HG03060 (cell line): ENCODE measurements around the gene AQP6.

Source experiments
- ATAC-seq: cut with Tn5 transposase; IDR thresholded peaks from one replicate; pipeline ENCODE4 v1.9.1; 2021; ENCODE audit warnings: low read depth, moderate number of reproducible peaks; ENCODE audit not compliant: unreplicated experiment

AQP6 gene

DNA sequence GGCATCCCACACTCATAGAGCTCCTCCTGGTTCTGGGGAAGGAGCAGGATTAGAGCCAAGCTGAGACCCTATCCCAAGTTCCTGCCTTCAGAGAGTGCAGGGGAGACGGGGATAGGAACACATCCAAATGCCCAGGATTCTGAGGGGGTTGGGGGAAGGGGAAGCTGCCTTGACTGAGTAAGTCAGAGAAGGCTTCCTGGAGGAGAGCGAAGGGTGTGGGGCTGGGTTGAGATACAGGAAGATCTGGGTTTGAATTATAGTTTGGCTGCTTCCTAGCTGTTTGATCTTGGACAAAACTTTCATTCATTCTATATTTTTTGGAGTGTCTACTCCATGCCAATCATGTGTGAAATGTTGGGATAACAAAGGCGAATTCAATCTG is 30.2 kb upstream of the AQP6 start:
- no peak for ATAC-seq

DNA sequence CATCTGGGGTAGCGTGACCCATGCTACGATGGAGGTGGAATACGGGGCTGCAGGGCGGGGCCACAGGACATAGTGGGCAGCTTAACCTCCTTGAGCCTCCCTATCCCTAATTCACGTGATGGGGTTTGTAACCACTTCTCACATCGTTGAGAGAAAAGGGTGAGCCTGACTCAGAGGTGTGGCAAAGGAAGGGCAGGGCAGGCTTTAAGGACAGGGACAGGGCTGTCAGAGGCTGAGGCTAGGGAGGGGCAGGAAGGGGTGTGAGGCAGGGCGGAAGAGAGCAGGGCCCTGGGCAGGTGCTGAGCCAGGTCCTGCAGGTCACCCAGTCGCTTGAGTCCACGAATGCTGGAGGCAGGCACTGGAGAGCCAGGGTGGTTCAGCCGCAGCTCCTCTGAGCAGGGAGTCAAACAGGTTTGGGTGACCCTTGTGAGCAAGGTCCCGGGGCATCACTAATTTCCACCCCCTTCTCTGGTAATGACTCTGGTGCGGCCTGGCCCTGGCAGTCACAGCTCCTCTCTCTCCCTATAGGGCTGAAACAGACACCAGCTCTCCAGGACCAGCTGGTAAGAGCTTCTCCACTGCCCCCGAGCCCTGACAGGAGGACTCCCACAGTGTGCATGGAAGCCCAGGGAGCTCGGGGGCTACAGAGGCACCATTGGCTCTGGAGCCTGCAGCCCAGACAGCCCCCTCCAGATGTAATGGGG is 29.7 kb upstream of the AQP6 start:
- ATAC-seq: no peak

DNA sequence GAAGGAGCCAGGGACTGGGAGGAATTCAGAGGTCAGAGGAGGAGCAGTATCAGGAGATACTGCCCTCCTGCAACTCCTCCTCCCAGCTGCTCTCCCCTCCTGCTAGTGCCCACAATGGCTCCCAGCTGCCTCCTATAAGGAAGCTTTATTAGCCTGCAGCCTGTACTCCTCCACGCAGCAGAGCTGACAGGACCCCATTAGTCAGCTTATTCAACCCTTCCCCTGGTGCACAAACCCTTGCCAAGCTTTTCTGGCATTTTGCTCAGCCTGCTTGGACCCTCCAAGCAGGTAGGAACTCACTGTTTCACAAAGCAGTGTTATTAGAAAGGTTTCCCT is 29.2 kb upstream of the AQP6 start:
- ATAC-seq: no peak

GRCh38 chr12:49944046-49944445 is 28.7 kb upstream of the AQP6 start:
- ATAC-seq: no peak

- no peak for ATAC-seq
Measured at GRCh38 chr12:49944718-49945117, 28.0 kb upstream of the AQP6 start.

GRCh38 chr12:49945394-49946080 is 27.2 kb upstream of the AQP6 start:
- ATAC-seq: no peak

DNA sequence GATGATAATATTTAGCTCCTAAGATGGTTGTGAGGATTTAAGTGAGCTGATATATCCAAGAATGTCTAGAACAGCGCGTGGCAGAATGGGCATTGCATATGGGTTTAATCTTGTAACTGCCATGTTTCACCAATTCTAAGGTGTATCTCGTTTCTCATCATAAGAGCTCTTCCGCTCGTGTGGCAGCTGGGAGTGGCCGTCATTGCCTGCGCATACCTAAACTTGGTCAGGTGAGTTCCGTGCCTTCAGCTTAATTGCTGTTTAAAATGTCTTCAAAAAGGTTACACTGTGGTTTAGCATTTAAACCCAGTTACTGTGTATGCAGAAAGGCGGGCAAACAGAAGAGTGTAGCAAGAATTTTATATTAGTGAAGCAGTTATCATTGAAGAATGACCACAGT is 26.7 kb upstream of the AQP6 start:
- no peak for ATAC-seq

GRCh38 chr12:49946497-49946896 is 26.2 kb upstream of the AQP6 start:
- no peak for ATAC-seq

GRCh38 chr12:49947593-49948226 is 25.0 kb upstream of the AQP6 start:
- no peak for ATAC-seq

GRCh38 chr12:49948866-49949845 is 23.6 kb upstream of the AQP6 start:
- ATAC-seq: no peak

DNA sequence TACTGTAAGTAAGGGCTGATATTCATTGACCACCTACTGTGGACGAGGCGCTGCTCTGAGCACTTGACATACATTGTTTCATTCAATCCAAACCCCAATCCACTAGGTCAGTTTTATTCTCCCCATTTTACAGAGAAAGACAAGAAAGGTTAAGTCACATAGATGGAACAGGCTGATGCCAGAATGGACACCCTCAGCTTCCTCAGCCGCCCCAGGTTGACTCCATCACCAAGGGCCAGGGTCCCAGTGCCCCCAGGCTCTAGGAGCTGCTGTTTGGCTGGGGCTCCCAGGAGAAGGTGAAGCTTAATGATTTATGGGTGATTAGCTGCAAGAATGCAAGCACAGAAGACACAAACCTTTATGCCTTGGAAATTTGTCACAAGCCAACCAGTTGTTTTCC is 22.9 kb upstream of the AQP6 start:
- ATAC-seq: no peak

DNA sequence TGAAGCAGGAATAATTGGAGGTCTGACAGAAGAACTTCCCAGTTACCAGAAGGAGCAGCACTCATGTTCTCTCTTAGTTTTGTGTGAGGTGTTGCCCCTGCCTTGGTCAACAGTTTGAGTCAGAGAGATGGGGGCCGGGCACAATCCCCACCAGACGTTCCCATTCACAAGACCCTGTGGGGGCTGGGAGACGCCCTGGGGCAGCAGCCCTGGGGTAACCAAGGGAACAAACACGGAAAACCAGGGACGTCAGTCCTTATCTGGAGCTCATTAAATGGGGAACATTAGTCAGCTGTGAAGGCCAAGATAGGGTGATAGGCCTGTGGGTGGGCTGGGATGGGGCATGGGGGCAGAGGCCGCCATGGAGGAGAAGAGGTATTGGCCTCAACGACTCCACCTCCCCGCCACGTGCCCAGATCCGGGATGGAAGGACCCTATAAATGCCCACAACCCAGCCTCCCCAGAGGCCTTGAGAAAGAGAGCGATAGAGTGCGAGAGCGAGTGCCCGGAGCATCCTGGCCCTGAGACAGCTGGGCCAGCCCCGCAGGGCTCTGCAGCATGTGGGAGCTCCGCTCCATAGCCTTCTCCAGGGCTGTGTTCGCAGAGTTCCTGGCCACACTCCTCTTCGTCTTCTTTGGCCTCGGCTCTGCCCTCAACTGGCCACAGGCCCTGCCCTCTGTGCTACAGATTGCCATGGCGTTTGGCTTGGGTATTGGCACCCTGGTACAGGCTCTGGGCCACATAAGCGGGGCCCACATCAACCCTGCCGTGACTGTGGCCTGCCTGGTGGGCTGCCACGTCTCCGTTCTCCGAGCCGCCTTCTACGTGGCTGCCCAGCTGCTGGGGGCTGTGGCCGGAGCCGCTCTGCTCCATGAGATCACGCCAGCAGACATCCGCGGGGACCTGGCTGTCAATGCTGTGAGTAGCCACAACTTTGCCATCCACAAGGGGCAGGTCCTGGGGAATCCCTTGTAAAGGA is 22.2 kb upstream of the AQP6 start, which contains the start of gene AQP2:
TSS of gene AQP2 (plus strand) at position 465 of the 979 bp plus-strand sequence. CDS start at position 559, 94 bp downstream.
- ATAC-seq: no peak

DNA sequence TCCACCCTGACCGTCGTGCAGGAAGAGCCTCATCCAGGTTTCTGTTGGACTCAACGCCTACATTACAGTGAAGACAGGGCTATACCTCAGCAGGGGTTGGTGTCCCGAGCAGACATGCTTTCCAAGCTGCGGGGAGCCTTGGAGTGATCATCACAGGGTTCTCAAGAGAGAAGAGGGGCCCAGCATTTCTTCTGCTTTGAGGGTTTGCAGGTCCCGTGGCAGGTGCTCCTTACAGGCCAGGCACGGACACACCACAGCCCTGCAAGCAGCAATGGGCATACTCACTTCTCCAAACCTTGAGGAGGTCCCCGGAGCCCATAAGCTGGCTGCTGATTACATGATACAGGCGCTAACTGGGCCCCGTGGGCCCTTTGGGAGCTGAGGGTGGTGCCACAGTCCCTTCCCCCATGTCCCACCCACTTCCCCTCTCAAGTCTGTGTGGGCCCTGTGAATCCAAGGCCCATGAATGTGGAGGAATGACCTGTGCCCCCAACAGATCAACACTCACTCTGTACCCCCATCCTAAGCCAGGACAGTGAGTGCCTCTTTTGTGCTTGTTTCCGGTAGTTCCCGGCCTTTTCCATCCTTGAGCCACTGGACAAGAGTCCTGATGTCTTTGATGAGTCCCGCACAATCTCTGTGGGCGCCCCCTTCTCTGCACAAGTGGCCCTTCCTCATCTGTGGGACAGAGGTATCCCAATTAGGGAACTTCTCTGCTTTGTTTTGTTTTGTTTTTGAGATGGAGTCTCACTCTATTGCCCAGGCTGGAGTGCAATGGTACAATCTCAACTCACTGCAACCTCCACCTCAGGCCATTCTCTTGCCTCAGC is 21.1 kb upstream of the AQP6 start:
- no peak for ATAC-seq

DNA sequence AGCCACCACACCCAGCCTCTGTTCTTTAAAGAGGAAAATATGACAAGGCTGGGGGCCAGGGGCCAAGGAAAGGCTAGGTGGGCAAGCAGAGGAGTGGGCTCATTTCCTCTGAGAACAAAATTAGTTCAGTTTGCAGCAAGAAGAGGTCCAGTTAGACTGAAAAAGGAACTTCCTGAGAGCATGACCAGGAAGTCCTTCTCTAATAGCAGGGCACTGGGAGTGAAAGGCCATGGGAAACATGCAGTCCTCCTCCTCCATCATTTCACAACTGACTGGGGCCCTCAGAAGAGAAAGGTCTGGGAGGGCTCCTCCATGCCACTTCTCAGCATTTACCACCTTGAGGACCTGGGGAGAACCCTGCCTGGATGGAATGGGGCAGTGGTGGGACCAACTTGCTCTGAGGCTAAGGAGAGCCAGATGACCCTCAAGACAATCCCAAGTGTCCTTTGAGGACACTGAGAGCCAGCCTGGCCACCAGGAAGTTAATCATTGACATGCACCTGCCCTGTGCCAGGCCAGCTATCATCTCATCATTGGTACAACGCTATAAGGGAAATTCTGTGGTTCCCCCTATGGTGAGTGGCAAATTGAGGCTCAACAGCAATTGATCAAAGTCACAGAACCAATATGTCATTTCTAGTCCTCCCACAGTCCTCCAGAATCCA is 20.2 kb upstream of the AQP6 start:
- ATAC-seq: no peak

GRCh38 chr12:49953151-49953550 is 19.6 kb upstream of the AQP6 start:
- ATAC-seq: no peak

GRCh38 chr12:49953961-49954846 is 18.5 kb upstream of the AQP6 start:
- no peak for ATAC-seq
